GM10248 (cell line): Measurements from ENCODE around the gene EHMT1.

Source experiments
- CTCF ChIA-PET: fragments of 300-600 bp; sonication (Branson Sonifier 250); formaldehyde crosslinking; extraction: SDS; loops from one replicate; lab custom pipeline; 2021; ENCODE audit warnings: antibody characterized with exemption; lab: Yijun Ruan, JAX
- POLR2A ChIA-PET: fragments of 350-650 bp; sonication (Branson Sonifier 250); formaldehyde crosslinking; extraction: SDS; loops from one replicate; lab custom pipeline; 2020; ENCODE audit warnings: antibody characterized with exemption; lab: Yijun Ruan, JAX
- DNase-seq: peaks from one replicate; pipeline ENCODE4 v3.0.0; 2012; ENCODE audit errors: extremely low spot score
- TF ChIP-seq, protein P1 (sequence below): IDR thresholded peaks from 2 replicates; pipeline ENCODE4 v1.5.1; 2012; ENCODE audit warnings: mild to moderate bottlenecking, low read depth; ENCODE audit errors: extremely low read depth, missing control alignments, control extremely low read depth

The EHMT1 gene

DNA sequence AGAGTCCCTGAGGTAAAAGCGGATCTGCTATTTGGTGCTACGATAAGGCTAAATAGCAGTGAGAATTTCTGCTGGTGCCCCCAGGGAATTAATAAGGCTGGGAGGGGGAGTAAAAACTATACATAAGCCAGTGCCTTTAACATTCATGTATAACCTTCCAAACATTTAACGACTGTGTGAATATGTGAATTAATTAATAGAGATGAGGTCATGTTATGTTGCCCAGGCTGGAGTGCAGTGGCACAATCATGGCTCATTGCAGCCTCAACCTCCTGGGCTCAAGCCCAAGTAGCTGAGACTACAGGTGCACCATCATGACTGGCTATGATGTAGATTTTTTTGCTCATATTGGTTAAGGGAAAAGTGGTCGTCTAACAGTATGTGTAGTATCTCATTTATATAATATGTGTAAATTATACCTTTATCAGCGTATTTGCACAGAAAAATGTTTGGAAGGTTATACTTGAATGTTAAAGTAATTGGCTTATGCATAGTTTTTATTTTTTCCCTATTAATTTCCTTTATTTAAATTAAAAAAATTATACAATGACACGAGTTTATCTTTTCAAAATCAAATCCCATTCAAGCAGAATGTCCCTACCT lies 64.6 kb downstream of the EHMT1 start:
- no peak for DNase-seq
- ChIA-PET POLR2A (no interaction called here), CTCF (interaction anchor here (1.0 to 2.8 kb wide), 4 partner anchors 10 to 27 kb away, joined by 3 to 26 read pairs (median 6); no protein-coding TSS in a partner anchor)
- TF ChIP-seq, protein P1, sequence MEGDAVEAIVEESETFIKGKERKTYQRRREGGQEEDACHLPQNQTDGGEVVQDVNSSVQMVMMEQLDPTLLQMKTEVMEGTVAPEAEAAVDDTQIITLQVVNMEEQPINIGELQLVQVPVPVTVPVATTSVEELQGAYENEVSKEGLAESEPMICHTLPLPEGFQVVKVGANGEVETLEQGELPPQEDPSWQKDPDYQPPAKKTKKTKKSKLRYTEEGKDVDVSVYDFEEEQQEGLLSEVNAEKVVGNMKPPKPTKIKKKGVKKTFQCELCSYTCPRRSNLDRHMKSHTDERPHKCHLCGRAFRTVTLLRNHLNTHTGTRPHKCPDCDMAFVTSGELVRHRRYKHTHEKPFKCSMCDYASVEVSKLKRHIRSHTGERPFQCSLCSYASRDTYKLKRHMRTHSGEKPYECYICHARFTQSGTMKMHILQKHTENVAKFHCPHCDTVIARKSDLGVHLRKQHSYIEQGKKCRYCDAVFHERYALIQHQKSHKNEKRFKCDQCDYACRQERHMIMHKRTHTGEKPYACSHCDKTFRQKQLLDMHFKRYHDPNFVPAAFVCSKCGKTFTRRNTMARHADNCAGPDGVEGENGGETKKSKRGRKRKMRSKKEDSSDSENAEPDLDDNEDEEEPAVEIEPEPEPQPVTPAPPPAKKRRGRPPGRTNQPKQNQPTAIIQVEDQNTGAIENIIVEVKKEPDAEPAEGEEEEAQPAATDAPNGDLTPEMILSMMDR, result no peak

DNA sequence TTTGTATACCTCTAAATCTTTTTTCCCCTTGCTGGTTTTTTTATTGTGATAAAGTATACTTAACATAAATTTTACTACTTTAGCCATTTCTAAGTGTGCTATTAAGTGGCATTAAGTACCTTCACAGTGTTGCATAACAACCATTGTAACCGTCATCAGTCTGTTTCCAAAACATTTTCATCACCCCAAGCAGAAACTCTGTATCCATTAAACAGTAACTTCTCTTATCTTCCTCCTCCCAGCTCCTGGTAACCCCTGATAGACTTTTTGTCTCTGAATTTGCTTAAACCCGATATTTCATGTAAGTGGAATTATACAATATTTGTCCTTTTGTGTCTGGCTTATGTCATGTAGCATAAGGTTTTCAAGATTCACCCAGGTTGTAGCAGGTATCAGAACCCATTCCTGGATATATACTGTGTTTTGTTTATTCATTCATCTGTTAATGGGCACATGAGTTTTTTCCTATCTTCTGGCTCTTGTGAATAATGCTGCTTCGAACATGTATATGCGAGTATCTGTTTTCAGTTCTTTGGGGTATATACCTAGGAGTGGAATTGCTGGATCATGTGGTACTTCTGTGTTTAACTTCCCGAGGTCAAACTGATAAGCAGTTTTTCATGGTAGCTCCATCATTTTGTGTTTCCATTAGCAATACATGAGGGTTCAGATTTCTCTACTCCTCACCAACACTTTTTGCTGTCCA lies 66.4 kb downstream of the EHMT1 start:
- TF ChIP-seq, protein P1, result no peak
- ChIA-PET POLR2A (no interaction called here), CTCF (interaction anchor here (2.0 to 3.0 kb wide), 2 partner anchors 10 to 12 kb away, joined by 10 to 11 read pairs; no protein-coding TSS in a partner anchor)
- no peak for DNase-seq

DNA sequence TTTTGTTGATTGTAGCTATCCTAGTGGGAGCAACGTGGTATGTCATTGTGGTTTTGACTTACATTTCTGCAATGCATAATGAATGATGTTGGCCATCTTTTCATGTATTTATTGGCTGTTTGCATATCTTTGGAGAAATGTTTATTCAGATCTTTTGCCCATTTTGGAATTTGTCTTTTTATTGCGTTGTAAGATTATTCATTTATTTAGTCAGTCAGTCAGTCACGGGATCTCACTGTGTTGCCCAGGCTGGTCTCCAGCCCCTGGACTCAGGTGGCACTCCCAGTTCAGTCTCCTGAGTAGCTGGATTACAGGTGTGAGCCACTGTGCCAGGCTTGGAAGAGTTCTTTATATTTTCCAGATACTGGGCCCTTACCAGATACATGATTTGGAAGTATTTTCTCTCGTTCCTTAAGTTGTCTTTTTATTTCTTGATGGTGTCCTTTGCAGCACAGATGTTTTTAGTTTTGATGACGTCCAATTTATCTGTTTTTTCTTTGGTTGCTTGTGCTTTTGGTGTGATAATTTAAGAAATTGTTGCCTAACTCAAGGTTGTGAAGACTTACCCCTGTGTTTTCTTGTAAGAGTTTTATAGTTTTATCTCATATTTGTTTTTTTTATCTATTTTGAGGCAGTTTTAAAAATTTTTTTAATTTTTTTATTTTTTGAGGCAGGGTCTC lies 67.1 kb downstream of the EHMT1 start:
- TF ChIP-seq, protein P1, result no peak
- ChIA-PET POLR2A (no interaction called here), CTCF (interaction anchor here (1.4 to 3.0 kb wide), 3 partner anchors 9 to 28 kb away, joined by 3 to 11 read pairs (median 10); no protein-coding TSS in a partner anchor)
- no peak for DNase-seq

DNA sequence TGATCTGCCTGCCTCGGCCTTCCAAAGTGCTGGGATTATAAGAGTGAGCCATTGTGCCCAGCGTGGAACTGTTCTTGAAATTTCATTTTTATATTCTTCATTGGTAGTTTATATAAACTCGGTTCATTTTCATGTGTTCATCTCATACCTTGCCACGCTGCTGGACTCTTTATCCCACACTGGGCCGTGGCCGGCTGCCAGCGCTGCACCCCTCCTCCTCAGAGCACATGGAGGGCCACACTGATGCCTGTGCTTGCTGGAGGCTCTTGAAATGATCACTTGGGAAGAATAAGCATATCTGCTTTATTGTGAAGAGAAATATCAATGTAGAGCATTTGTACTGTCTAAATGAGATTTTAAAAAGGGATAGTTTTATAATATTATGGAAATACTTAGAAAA lies 69.5 kb downstream of the EHMT1 start:
- TF ChIP-seq, protein P1, result no peak
- POLR2A ChIA-PET, result no interaction called here
- CTCF ChIA-PET, result no interaction called here
- DNase-seq, result no peak

DNA sequence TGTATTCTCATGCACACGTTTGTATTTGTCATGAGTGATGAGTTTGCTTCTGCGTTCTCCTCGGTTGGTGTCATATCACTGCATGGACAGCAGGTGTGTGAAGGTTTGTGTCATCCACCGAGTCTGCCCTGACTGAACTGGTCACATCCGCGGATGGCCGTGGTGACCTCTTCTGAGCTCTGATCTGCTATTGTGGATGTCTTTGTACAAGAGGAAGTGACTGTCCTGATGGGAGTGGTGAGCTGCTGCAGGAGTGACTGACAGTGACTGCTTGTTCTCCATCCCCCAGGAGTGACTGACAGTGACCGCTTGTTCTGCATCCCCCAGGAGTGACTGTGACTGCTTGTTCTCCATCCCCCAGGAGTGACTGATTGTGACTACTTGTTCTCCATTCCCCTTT lies 69.9 kb downstream of the EHMT1 start:
- POLR2A ChIA-PET, result no interaction called here
- TF ChIP-seq, protein P1, result no peak
- CTCF ChIA-PET, result interaction anchor here (1.1 to 3.2 kb wide), 3 partner anchors 12 to 26 kb away, joined by 4 to 17 read pairs (median 4); no protein-coding TSS in a partner anchor
- DNase-seq, result no peak

DNA sequence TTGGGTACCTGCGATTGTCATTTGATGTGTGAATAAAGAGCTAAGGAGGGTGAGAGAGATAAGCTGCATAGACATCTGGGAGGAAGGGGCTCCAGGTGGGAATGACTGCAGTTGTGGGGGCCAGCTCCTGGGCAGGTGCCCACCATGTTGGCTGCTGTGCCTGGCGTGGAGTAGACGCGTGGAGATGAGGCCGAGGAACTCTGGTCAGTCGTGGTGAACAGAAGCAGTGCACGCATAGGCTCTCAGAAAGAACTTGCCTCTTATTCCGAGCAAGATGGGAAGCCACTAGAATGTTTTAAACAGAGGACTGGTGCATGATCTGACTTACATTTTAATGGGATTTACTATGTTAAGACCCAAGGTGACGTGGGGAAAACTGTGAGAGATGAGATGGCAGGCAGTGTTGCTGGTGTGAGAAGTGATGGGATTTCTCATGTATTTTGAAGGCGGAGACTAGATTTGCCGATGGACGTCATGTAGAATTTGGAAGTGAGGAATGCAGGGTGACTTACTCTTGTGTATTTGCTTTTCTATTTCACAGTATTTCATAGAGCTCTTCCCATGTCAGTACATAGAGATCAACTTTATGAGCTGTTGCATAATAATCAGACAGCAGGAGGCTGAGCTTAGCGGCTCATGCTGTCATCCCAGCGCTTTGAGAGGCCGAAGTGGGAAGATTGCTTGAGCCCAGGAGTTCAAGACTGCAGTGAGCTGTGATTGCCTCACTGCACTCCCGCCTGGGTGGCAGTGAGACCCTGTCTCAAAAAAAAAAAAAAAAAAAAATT lies 71.1 kb downstream of the EHMT1 start:
- TF ChIP-seq, protein P1, result no peak
- POLR2A ChIA-PET, result interaction anchor here (0.6 kb wide), 1 partner anchor 72 kb away, joined by 4 read pairs; no protein-coding TSS in a partner anchor
- no peak for DNase-seq
- CTCF ChIA-PET, result interaction anchor here (1.1 to 3.2 kb wide), 6 partner anchors 8 to 25 kb away, joined by 3 to 17 read pairs (median 4); no protein-coding TSS in a partner anchor
